Caco-2 (cell line): ENCODE data around the gene GMIP. TPM values are rescaled to one million over a fixed set of nuclear protein-coding genes. Genes with fewer than 3 reads are reported as not detected.

ENCODE experiments used
- BruUV-seq: library from RNA; stranded (reverse); fragments of 400-500 nt; replicated peaks from 2 replicates; lab custom pipeline; 2021; lab: Mats Ljungman, UMichigan
- CTCF ChIA-PET: fragments of 300-600 bp; sonication (Branson Sonifier 250); formaldehyde crosslinking; loops from one replicate; lab custom pipeline; 2022; ENCODE audit warnings: antibody characterized with exemption; lab: Charles Lee
- POLR2A ChIA-PET: fragments of 300-600 bp; sonication (Branson Sonifier 250); formaldehyde crosslinking; loops from one replicate; lab custom pipeline; 2022; ENCODE audit warnings: antibody characterized with exemption; lab: Charles Lee
- DNase-seq, 2 experiments: peaks; one replicate each; pipeline versions ENCODE4 v3.0.0 to v3.0.0-alpha.2; 2020 to 2022
- H3K27me3 ChIP-seq: replicated peaks from 2 replicates; pipeline ENCODE4 v1.6.0; 2011; ENCODE audit warnings: low read length; ENCODE audit not compliant: control insufficient read depth, insufficient read depth
- H3K36me3 ChIP-seq: 2 replicates; pipeline ENCODE4 v1.5.1; 2011; ENCODE audit warnings: low read length; ENCODE audit not compliant: control insufficient read depth, insufficient read depth
- H3K4me1 ChIP-seq: fragments of 250-450 bp; sonication (Bioruptor Pico); 2 replicates; pipeline ENCODE4 v1.5.1; 2020; ENCODE audit warnings: mild to moderate bottlenecking
- H3K4me3 ChIP-seq: 2 replicates; pipeline ENCODE4 v1.5.1; 2011; ENCODE audit warnings: low read depth, mild to moderate bottlenecking, control low read depth, low read length
- H3K9me3 ChIP-seq: fragments of 250-450 bp; sonication (Bioruptor Pico); 2 replicates; pipeline ENCODE4 v1.5.1; 2020; ENCODE audit warnings: mild to moderate bottlenecking, moderate library complexity
- H3K27ac Mint-ChIP-seq: one replicate; pipeline ENCODE4 v1.8.0; 2022; ENCODE audit warnings: mixed read lengths; ENCODE audit not compliant: unreplicated experiment
- H3K27me3 Mint-ChIP-seq: one replicate; pipeline ENCODE4 v1.8.0; 2022; ENCODE audit warnings: mixed read lengths; ENCODE audit not compliant: insufficient read depth, unreplicated experiment
- H3K36me3 Mint-ChIP-seq: one replicate; pipeline ENCODE4 v1.8.0; 2022; ENCODE audit warnings: mild to moderate bottlenecking, mixed read lengths; ENCODE audit not compliant: insufficient read depth, unreplicated experiment
- H3K4me1 Mint-ChIP-seq: one replicate; pipeline ENCODE4 v1.8.0; 2022; ENCODE audit warnings: low read depth, mixed read lengths; ENCODE audit not compliant: unreplicated experiment
- H3K4me3 Mint-ChIP-seq: one replicate; pipeline ENCODE4 v1.8.0; 2022; ENCODE audit warnings: mild to moderate bottlenecking, moderate library complexity, mixed read lengths; ENCODE audit not compliant: unreplicated experiment
- H3K9me3 Mint-ChIP-seq: one replicate; pipeline ENCODE4 v1.8.0; 2022; ENCODE audit warnings: mixed read lengths; ENCODE audit not compliant: unreplicated experiment
- CTCF ChIP-seq, 2 experiments: fragments of 200-600 bp in 1 of 2; IDR thresholded peaks; 1 replicate in 1 of 2; 2 replicates in 1 of 2; pipeline versions ENCODE4 v1.5.1 to v1.8.0; 2011 to 2022; ENCODE audit warnings: antibody characterized with exemption in 1 of 2, control low read depth in 1 of 2, inconsistent platforms in 1 of 2, low read depth in 1 of 2, low read length in 1 of 2, mild to moderate bottlenecking in 1 of 2, moderate library complexity in 1 of 2; ENCODE audit not compliant: insufficient read depth in 1 of 2, severe bottlenecking in 1 of 2, unreplicated experiment in 1 of 2
- intact Hi-C: fragments of 100-400 bp; cut with micrococcal nuclease; formaldehyde crosslinking; loops from one replicate; pipeline ENCODE4 v1.10.0; 2022; ENCODE audit not compliant: unreplicated experiment
- total RNA-seq: library from RNA; stranded (reverse); gene quantifications from 2 replicates; pipeline ENCODE4 v1.2.3, GENCODE V29; 2022

Gene GMIP
- total RNA-seq, 1 experiment from 2014 or later = 8.6 TPM

- Mint-ChIP-seq H3K9me3 (no peaks in the 10 kb centered on the region), H3K27me3 (no peaks in the 10 kb centered on the region), H3K4me1 (peaks cover 7% of the 10 kb centered on the region), H3K27ac (no peak overlapping the region), H3K36me3 (no peaks in the 10 kb centered on the region), H3K4me3 (no peak overlapping the region)
- DNase-seq = no peak
- Histone ChIP-seq H3K4me3 (no peak overlapping the region), H3K36me3 (no peaks in the 10 kb centered on the region), H3K4me1 (no peaks in the 10 kb centered on the region), H3K9me3 (no peaks in the 10 kb centered on the region), H3K27me3 (no peaks in the 10 kb centered on the region)
- BruUV-seq = no TSS peak
- TF ChIP-seq CTCF (IDR thresholded peaks at IDR 0.05; ENCODE audit: insufficient read depth in 1 of 2, low read depth in 1 of 2, low read length in 1 of 2, severe bottlenecking in 1 of 2, unreplicated experiment in 1 of 2) = no peak
- ChIA-PET CTCF (interaction anchor here (0.7 kb wide), 1 partner anchor 27 kb away, joined by 4 read pairs; no protein-coding TSS in a partner anchor), POLR2A (no interaction called here)
- intact Hi-C loops = no loop called here
Observed at GRCh38 chr19:19584356-19584755, 59.1 kb downstream of the GMIP start.

- no TSS peak for BruUV-seq
- H3K4me3 Mint-ChIP-seq = no peak overlapping the region
- no peaks in the 10 kb centered on the region for H3K9me3 Mint-ChIP-seq
- no peaks in the 10 kb centered on the region for H3K36me3 Mint-ChIP-seq
- no peak for TF ChIP-seq CTCF (IDR thresholded peaks at IDR 0.05; ENCODE audit: insufficient read depth in 1 of 2, low read depth in 1 of 2, low read length in 1 of 2, severe bottlenecking in 1 of 2, unreplicated experiment in 1 of 2)
- H3K4me3 ChIP-seq = no peak overlapping the region
- H3K27me3 ChIP-seq = no peaks in the 10 kb centered on the region
- H3K4me1 ChIP-seq = no peaks in the 10 kb centered on the region
- H3K27ac Mint-ChIP-seq = peak overlapping the region; percentile 46
- H3K36me3 ChIP-seq = no peaks in the 10 kb centered on the region
- peaks cover 7% of the 10 kb centered on the region for H3K4me1 Mint-ChIP-seq
- no peak for DNase-seq
- no peaks in the 10 kb centered on the region for H3K9me3 ChIP-seq
- ChIA-PET POLR2A (no interaction called here), CTCF (no interaction called here)
- intact Hi-C loops = no loop called here
- no peaks in the 10 kb centered on the region for H3K27me3 Mint-ChIP-seq
Observed at GRCh38 chr19:19582471-19582870, 61.0 kb downstream of the GMIP start.

- Histone ChIP-seq H3K4me1 (no peaks in the 10 kb centered on the region), H3K36me3 (no peaks in the 10 kb centered on the region), H3K27me3 (no peaks in the 10 kb centered on the region), H3K4me3 (no peak overlapping the region), H3K9me3 (no peaks in the 10 kb centered on the region)
- Mint-ChIP-seq H3K27me3 (no peaks in the 10 kb centered on the region), H3K4me1 (peaks cover 7% of the 10 kb centered on the region), H3K4me3 (no peak overlapping the region), H3K36me3 (no peaks in the 10 kb centered on the region), H3K9me3 (no peaks in the 10 kb centered on the region), H3K27ac (no peak overlapping the region)
- BruUV-seq = no TSS peak
- intact Hi-C loops = no loop called here
- ChIA-PET POLR2A (no interaction called here), CTCF (no interaction called here)
- DNase-seq = no peak
- no peak for TF ChIP-seq CTCF (IDR thresholded peaks at IDR 0.05; ENCODE audit: insufficient read depth in 1 of 2, low read depth in 1 of 2, low read length in 1 of 2, severe bottlenecking in 1 of 2, unreplicated experiment in 1 of 2)
Observed at GRCh38 chr19:19581391-19581790, 62.1 kb downstream of the GMIP start.
